Caki2 (cell line): ENCODE results near the gene TBCK. TPM values are rescaled to one million over a fixed set of nuclear protein-coding genes. Genes with fewer than 3 reads are reported as not detected.
"Not testable (repeated sequence)": the region's sequence is repeated elsewhere in the genome, so short reads cannot be mapped to it uniquely, and the experiment has no call there.

Experiments used
- DNase-seq: peaks from one replicate; pipeline ENCODE4 v3.0.0-alpha.2; 2015; ENCODE audit warnings: low read depth
- in situ Hi-C: cut with HindIII; loops from 2 replicates; pipeline ENCODE4 v1.10.0; 2016; ENCODE audit warnings: low sequenced_read_pairs, low pct_unique_long_range_greater_than_20kb, mixed read lengths
- total RNA-seq: library from RNA; depleted of rRNA; stranded (reverse); fragments of >200 nt; shearing (Covaris generic); gene quantifications from 2 replicates; pipeline ENCODE4 v1.2.3, GENCODE V29; 2014; ENCODE audit warnings: low replicate concordance

TBCK gene
- total RNA-seq, 1 experiment from 2014 or later, result 12.9 TPM

DNA sequence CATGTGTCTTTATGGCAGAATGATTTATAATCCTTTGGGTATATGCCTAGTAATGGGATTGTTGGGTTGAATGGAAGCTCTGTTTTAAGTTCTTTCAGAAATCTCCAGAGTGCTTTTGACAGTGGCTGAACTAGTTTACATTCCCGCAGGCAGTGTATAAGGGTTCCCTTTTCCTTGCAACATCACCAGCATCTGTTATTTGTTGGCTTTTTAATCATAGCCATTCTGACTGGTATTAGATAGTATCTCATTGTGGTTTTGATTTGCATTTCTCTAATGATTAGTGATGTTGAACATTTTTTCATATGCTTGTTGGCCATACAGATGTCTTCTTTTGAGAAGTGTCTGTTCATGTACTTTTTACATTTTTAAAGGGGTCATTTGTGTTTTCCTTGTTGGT, 129.8 kb downstream of the TBCK start:
- in situ Hi-C loops, result no loop called here
- no peak for DNase-seq

DNA sequence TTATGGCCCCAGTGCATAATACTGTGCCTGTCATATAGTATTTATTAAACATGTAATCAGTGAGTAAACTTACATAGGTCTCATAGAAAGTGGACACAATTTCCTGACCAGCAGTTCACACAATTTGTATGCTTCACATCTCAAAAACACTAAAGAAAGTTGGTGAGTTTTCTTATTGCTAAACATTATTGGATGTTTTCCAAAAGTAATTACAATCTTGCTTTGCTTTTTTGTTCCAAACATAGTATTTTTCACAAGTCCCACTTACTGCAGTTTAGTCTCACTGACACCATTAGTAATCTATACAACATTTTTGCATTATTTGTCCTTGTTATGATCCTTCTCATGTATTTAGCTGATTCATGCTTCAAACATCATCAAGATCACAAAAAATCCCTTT, 132.5 kb downstream of the TBCK start:
- no peak for DNase-seq
- in situ Hi-C loops, result no loop called here

DNA sequence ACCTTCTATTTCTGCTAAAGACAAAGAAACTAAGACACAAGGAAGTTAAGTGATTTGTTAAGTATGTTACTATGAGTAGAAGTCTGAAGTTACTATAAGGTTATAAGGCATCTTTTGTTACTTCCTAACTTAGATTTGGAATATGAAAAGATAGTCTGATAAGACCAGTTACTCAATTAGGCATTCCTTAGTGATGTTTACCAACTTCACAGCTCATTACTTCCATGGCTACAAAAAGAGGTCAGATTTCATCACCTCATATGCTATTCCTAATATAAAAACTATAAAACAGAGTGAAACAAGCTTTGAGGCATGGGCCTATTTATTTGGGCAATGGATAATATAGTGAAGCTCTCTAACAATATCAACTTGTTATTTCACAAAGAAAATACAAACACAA, 143.1 kb downstream of the TBCK start:
- in situ Hi-C loops, result no loop called here

DNA sequence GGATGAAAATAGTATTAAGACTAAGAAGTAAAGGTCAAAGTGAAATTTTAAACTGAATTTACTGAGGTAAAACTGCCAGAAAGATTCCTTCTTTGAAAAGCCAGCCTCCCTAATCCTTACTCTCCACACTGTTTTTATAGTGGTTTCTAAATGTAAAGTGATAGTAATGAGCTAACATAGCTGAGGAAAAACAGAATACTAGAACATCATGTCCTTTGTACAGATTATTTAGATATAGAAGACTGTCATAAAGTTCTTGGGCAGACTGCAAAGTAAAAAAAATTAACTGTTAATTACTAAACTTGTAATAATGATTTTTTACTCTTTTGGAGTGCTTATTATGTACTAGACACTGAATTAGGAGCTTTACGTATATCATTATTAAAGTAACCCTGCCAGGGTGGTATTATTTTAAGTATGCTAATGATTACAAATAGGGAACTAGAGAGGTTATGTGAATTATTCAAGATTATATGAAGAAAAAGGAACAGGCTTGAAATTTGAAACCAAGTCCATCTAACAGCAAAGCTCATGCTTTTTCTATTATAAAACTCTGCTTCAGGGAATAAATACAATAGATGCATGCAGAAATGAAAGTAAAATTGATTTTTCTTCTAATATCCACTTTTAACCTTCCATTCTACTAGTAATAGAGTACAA, 150.5 kb downstream of the TBCK start:
- in situ Hi-C loops, result no loop called here
- no peak for DNase-seq

More for the DNA sequence above, 143.1 kb downstream of the TBCK start:
- DNase-seq, result no peak

DNA sequence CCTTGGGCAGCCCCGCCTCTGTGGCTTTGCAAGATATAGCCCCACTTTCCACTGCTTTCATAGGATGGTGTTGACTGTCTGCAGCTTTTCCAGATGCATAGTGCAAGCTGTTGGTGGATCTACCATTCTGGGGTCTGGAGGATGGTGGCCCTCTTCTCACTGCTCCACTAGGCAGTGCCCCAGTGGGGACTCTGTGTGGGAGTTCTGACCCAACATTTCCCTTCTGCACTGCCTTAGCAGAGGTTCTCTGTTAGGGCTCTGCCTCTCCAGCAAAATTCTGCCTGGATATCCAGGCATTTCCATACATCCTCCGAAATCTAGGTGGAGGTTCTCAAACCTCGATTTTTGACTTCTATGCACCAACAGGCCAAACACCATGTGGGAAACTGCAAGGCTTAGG, 153.7 kb downstream of the TBCK start:
- in situ Hi-C loops, result no loop called here

DNA sequence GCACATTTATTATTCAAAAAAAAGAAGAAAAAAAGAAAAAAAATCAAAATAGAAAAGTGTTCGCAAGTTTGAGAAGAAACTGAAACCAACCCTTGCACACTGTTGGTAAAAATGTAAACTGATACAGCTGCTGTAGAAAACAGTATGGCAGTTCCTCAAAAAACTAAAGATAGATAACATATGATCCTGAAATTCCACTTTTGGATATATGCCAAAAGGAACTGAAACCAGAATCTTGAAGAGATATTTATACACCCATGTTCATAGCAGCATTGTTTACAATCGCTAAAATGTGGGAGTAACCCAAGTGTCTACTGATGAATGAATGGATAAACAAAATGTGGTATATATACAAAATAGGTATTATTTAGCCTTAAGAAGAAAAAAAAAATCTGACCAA, 155.4 kb downstream of the TBCK start:
- no peak for DNase-seq
- in situ Hi-C loops, result no loop called here

More for the DNA sequence above, 153.7 kb downstream of the TBCK start:
- DNase-seq, result no peak

DNA sequence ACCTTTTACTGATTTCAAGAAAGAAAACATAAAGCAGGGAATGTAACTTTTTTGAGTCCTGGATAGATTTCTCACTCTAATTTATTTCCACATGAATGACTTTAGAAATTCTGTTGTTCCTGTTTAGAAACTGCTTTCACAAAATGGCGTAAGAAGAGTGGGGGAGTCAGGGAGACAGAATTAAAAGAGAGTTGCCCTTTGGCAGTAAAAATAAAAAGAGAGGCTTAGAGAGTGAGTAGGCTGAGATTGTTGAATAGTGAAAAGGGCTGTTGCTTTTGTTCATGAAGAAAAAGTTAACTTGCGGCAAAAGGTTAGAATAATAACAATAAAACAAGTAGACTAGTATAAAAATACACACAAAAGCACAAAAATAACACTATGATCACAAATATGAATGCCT, 166.1 kb downstream of the TBCK start:
- in situ Hi-C loops, result no loop called here
- no peak for DNase-seq

DNA sequence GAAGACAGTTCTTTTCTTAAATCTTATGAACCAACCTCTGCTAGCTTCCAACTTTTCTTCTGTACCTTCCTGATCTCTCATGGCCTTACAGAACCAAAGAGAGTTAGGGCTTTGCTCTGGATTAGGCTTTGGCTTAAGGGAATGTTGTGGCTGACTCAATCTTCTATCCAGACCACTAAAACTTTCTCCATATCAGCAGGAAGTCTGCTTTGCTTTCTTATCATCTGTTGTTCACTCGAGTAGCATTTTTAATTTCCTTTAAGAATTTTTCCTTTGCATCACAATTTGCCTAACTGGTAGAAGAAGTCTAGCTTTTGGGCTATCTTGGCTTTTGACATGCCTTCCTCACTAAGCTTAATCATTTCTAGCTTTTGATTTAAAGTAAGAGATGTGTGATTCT, 167.0 kb downstream of the TBCK start:
- no peak for DNase-seq
- in situ Hi-C loops, result no loop called here

DNA sequence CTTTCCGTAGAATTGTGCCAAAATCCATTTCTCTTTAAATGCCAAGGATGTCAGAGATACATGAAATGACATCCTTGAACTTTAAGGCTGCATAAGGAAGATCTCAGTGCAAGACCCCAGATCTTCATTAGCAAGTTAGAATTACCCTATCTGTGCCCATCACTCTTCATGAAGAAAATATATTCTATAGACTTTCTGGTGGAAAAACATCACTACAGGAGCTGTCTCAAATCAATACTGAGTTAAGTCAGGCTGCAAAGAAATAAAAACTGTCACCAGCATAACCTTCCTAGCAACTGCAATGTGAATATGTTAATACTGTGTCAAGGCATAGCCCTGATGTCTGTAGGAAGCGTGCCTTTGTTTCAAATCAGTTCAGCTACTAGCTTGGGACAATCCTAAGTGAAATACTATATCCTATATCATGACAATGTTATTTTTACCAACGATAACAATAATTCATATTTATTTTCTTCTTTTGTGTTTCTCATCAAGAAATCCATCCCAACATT, 173.3 kb downstream of the TBCK start:
- in situ Hi-C loops, result no loop called here
- no peak for DNase-seq

DNA sequence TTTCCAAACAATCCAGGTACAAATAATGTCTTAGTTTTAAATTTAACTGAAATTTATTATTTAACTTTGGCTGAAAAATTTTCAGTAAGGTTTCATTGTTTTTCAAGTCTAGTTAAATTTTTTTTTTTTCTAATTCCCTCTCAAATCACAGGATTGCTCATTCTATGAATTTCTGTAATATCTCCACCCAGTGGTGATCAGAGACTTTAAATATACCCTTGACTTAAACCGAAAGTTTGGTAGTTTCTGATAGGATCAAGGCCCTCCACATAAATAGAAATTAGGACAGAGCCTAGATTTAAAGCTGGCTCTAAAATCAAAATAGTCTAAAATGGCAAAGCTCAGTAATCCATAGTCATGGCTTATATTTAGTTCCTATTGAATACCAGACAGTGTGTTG, 175.4 kb downstream of the TBCK start:
- in situ Hi-C loops, result no loop called here
- DNase-seq, result no peak

DNA sequence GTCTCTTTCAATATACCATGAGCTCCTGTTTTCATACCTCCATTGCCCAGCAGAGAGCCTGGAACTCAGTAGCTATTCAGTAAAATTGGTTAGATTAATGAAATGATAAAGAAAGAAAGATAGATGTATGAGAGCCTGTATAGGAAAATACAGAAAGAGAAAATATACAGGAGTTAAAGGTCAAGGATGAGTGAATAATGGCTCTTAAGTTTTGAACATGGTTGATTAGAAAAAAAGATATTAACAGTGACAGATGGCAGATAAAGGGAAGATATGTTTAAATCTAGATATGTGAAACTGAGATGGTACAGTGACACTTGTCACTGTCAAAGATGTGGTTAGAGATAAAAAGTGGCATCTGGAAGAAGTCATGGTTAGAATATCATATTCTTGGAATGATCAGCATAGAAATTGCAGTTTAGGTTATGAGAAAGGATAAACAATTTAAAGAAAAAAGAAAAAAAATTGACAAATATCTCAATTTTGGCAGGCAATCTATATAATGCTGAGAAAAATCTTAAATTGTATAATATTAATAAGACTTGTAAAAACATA, 179.2 kb downstream of the TBCK start:
- in situ Hi-C loops, result no loop called here
- no peak for DNase-seq

DNA sequence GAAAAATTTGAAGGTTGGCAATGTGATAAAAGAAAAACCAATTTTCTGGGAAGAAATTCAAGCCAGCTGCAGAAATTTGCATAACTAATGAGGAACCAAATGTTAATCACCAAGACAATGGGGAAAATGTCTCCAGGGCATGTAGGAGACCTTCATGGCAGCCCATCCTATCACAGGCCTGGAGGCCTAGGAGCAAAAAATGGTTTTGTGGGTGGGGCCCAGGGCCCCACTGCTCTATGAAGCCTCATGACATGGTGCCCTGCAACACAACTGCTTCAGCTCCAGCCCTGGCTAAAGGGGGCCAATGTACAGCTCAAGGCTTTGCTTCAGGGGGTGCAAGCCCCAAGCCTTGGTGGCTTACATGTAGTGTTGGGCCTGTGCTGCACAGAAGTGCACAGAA, 184.0 kb downstream of the TBCK start:
- in situ Hi-C loops, result no loop called here
- no peak for DNase-seq

DNA sequence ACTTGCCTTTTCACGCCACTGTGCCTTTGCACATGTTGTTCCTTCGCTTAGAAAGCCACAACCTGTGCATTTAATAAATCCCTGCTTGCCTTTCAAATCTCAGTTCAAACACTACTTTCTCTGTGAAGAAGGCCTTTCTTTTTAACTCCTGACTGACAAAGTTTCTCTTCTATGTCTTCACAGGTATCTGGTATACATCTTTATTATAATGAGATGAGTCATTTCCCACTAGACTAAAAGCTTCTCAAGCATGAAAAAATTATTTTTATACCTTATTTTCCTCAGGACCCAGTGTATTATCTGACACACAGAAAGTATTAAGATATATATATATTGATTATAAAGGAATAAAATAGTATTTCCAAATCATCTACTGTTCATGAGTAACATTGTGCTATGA, 189.9 kb downstream of the TBCK start:
- in situ Hi-C loops, result no loop called here
- no peak for DNase-seq

DNA sequence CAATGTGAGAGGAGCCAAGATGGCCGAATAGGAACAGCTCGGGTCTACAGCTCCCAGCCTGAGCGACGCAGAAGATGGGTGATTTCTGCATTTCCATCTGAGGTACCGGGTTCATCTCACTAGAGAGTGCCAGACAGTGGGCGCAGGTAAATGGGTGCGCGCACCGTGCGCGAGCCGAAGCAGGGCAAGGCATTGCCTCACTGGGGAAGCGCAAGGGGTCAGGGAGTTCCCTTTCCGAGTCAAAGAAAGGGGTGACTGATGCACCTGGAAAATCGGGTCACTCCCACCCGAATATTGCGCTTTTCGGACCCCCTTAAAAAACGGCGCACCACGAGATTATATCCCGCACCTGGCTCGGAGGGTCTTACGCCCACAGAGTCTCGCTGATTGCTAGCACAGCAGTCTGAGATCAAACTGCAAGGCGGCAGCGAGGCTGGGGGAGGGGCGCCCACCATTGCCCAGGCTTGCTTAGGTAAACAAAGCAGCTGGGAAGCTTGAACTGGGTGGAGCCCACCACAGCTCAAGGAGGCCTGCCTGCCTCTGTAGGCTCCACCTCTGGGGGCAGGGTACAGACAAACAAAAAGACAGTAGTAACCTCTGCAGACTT, 196.0 kb downstream of the TBCK start:
- DNase-seq, in situ Hi-C loops: not testable (repeated sequence)

DNA sequence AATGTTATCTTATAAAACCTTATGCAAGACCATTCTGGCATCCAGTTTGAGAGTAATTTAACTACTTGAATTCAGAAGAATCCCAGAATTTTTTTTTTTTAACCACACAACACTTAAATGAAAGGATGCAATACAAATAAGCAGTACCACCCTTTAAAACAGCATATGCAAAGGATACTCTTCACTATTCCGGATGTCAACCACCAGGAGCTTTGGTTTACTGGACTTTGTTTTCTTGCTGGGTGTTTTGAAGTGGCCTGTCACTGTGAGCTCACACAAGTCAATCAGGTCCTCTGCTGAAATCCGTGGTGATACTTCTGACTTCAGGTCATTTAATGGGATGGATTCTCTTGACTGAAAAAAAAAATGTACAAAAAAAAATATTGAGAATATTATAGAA, 200.0 kb downstream of the TBCK start:
- DNase-seq, result no peak
- in situ Hi-C loops, result no loop called here

DNA sequence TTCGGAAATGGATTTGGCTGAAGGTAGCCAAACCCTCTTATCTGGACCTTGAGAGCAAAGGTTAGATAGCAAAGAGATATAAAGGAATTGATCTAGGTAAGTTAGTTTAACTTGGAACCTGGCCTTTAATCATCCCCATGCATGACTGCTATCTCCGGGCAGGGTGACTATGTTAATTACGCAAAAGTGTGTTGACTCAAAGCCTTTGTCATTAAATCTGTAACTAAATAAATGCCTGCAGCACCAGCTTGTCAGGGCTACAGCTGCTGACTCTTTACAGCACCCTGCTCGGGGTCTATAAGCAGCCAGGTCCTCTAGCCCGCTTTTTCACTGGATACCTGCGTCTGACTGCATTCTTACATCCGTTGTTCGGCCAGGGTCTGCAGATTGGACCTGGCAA, 201.7 kb downstream of the TBCK start:
- no peak for DNase-seq
- in situ Hi-C loops, result no loop called here

DNA sequence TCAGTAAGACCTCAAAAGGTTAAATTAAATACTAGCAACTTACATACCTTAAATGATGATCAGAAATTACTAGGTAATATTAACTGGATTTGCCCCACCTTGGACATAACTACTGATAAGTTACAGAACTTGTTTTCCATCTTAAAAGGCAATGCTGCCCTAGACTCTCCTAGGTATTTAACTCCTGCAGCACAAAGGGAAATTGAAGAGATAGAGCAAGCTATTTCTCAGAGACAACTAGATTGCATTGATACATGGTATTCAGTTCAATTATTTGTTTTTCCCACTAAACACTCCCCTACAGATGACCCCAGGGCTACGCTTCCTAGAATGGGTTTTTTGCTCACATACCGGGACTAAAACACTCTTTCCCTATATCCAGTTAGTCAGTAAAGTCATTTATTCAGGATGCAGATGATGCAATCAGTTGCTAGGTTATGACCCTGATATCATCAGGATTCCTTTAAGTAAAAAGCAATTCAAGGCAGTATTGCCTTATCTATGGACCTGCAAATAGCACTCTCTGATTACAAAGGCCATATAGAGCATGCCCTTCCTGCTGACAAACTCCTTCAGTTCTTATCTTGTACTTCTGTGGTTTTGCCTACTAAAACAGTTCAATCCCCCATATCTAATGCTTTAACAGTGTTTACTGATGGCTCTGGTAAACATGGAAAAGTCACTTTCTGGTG, 204.1 kb downstream of the TBCK start:
- in situ Hi-C loops, DNase-seq: not testable (repeated sequence)

DNA sequence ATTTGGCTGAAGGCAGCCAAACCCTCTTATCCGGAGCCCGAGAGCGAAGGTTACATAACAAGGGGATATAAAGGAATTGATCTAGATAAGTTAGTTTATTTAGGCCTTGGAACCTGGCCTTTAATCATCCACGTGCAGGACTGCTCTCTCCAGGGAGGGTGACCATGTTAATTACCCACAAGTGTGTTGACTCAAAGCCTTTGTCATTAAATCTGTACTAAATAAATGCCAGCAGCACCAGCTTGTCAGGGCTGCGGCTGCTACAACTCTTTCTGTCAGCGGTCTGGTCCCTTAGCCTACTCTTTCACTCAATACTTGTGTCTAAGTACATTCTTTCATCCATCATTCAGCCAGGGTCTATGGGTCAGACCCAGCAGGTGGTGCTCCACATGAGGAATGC, 206.1 kb downstream of the TBCK start:
- in situ Hi-C loops, result no loop called here
- DNase-seq, result no peak

DNA sequence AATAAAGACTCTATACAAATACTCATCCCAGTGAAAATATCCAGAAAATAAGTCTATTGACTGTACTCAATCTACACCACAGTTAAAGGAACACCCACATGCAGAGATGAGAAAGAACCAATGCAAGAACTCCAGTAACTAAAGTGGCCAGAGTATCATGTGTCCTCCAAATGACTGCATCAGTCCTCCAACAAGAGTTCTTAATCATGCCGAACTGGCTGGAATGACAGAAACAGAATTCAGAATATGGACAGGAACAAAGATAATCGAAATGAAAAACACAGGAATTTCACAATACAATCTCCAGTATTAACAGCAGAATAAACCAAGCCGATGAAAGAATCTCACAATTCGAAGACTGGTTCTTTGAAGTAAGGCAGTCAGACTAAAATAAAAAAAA, 210.3 kb downstream of the TBCK start:
- DNase-seq, result no peak
- in situ Hi-C loops, result no loop called here
